ENCODE results near the gene FIBIN. TPM values are rescaled to one million over a fixed set of nuclear protein-coding genes. Genes with fewer than 3 reads are reported as not detected.

The FIBIN gene
- total RNA-seq, 1 experiment from 2014 or later = not detected

DNA sequence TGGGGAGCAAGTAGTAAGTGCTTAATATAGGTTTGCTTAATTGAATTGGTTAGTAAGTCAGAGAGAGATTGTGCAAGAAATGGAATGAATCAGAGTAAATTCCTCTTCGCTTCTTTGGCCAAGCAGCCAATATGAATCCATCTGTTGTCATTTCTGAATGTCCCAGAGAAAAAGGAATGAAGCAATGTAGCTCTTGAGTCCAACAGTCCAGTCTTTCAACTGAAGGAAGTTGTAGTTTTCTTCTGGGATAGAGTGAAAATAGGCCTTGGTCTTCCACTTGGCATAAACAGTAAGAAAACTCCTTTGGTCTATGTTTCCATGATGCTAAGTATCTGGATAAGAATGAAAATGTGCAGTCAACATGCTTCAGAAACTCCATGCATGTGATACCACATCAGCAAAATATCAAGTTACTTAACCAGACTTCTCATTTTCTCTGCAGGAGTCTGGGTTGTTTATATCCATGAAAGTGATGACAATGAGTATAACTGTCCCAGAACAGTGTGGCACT lies 1.8 kb upstream of the FIBIN start:
- Histone ChIP-seq H2AFZ (ENCODE audit: low read depth, low read length, poor library complexity, severe bottlenecking) (no peak overlapping the region), H3K4me3 (replicated peaks in 1 of 2; ENCODE audit: low read depth in 1 of 2, low read length in 2 of 2) (no peak overlapping the region), H3K79me2 (ENCODE audit: insufficient read depth, low read length) (no peaks in the 10 kb centered on the region), H3K4me2 (ENCODE audit: low read length) (no peak overlapping the region), H3K9me3 (ENCODE audit: control insufficient read depth in 1 of 2, insufficient read depth in 1 of 2, low read depth in 1 of 2, low read length in 2 of 2) (no peaks in the 10 kb centered on the region), H3K36me3 (ENCODE audit: control insufficient read depth in 1 of 2, insufficient read depth in 2 of 2, low read length in 2 of 2) (no peaks in the 10 kb centered on the region), H3K27me3 (ENCODE audit: insufficient read depth, low read length) (no peaks in the 10 kb centered on the region), H3K9me2 (ENCODE audit: insufficient read depth) (no peaks in the 10 kb centered on the region), H3K27ac (ENCODE audit: low read depth, low read length) (no peak overlapping the region), H4K20me1 (ENCODE audit: insufficient read depth) (no peaks in the 10 kb centered on the region), H3K4me1 (ENCODE audit: control insufficient read depth in 1 of 2, insufficient read depth in 2 of 2, low read length in 2 of 2) (no peaks in the 10 kb centered on the region), H3K9ac (ENCODE audit: low read length) (no peak overlapping the region)
- ChIA-PET CTCF (no interaction called here), POLR2A (no interaction called here), RAD21 (ENCODE audit: low non-redundant PET in 1 of 2, low total read pairs in 2 of 2, uncharacterized antibody in 2 of 2, unreplicated experiment in 2 of 2) (no interaction called here)
- BruUV-seq (replicated peaks) = no TSS peak
- ATAC-seq (no peak), DNase-seq (ENCODE audit: low read depth, low spot score) (no peak)
- TF ChIP-seq TCF7L2 (IDR thresholded peaks at IDR 0.05; ENCODE audit: borderline replicate concordance, extremely low read depth, insufficient read depth, insufficient read length) (no peak), FOSL1 (IDR thresholded peaks at IDR 0.05; ENCODE audit: low read depth) (no peak), POLR2AphosphoS5 (IDR thresholded peaks at IDR 0.05; ENCODE audit: low read depth, low read length) (no peak), ATF3 (IDR thresholded peaks at IDR 0.05) (no peak), MAX (IDR thresholded peaks at IDR 0.05) (no peak), ZFX (IDR thresholded peaks at IDR 0.05) (no peak), ZBTB33 (IDR thresholded peaks at IDR 0.05; ENCODE audit: extremely low read depth, insufficient replicate concordance, low read length) (no peak), EGR1 (IDR thresholded peaks at IDR 0.05; ENCODE audit: low read depth) (no peak), SP1 (IDR thresholded peaks at IDR 0.05; ENCODE audit: low read depth) (no peak), ELF1 (IDR thresholded peaks at IDR 0.05; ENCODE audit: borderline replicate concordance, low read depth) (no peak), SRF (IDR thresholded peaks at IDR 0.05; ENCODE audit: low read depth) (no peak), CBX3 (IDR thresholded peaks at IDR 0.05; ENCODE audit: low read depth) (no peak), CEBPB (IDR thresholded peaks at IDR 0.05; ENCODE audit: low read depth) (no peak), JUND (IDR thresholded peaks at IDR 0.05) (no peak)
- TF ChIP-seq, protein P1, sequence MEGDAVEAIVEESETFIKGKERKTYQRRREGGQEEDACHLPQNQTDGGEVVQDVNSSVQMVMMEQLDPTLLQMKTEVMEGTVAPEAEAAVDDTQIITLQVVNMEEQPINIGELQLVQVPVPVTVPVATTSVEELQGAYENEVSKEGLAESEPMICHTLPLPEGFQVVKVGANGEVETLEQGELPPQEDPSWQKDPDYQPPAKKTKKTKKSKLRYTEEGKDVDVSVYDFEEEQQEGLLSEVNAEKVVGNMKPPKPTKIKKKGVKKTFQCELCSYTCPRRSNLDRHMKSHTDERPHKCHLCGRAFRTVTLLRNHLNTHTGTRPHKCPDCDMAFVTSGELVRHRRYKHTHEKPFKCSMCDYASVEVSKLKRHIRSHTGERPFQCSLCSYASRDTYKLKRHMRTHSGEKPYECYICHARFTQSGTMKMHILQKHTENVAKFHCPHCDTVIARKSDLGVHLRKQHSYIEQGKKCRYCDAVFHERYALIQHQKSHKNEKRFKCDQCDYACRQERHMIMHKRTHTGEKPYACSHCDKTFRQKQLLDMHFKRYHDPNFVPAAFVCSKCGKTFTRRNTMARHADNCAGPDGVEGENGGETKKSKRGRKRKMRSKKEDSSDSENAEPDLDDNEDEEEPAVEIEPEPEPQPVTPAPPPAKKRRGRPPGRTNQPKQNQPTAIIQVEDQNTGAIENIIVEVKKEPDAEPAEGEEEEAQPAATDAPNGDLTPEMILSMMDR (IDR thresholded peaks at IDR 0.05 in 2 of 3, conservative IDR thresholded peaks at IDR 0.05 in 1 of 3; ENCODE audit: borderline replicate concordance in 1 of 3, insufficient read depth in 1 of 3, low read depth in 2 of 3, low read length in 2 of 3) = no peak
- intact Hi-C loops (cut with micrococcal nuclease) = no loop called here
